Vagina (tissue), 2 donors: ENCODE measurements around the gene ROR1. TPM values are rescaled to one million over a fixed set of nuclear protein-coding genes. Genes with fewer than 3 reads are reported as not detected.

ENCODE experiments used
- DNase-seq, 2 donors: peaks; one replicate each; pipeline ENCODE4 v3.0.0-alpha.2; 2017; ENCODE audit errors: extremely low spot score in 2 of 2
- H3K27ac ChIP-seq: fragments of 200-600 bp; sonication (generic); one replicate; pipeline ENCODE4 v1.5.1; 2019
- H3K27me3 ChIP-seq: fragments of 200-600 bp; sonication (generic); one replicate; pipeline ENCODE4 v1.5.1; 2019
- H3K36me3 ChIP-seq, 2 donors: fragments of 200-600 bp; sonication (generic); one replicate each; pipeline ENCODE4 v1.5.1; 2017 to 2019
- H3K4me1 ChIP-seq: fragments of 200-600 bp; sonication (generic); one replicate; pipeline ENCODE4 v1.5.1; 2019
- H3K4me3 ChIP-seq, 2 donors: fragments of 200-600 bp; sonication (generic); 1 replicate in 1 of 2; 2 replicates in 1 of 2; pipeline ENCODE4 v1.5.1; 2016 to 2019
- H3K9me3 ChIP-seq: fragments of 200-600 bp; sonication (generic); one replicate; pipeline ENCODE4 v1.5.1; 2019
- POLR2A ChIP-seq, 2 donors: fragments of 450-650 bp; IDR thresholded peaks; one replicate each; pipeline ENCODE4 v1.6.1; 2017; ENCODE audit warnings: antibody characterized with exemption in 2 of 2, mild to moderate bottlenecking in 2 of 2, moderate library complexity in 2 of 2
- POLR2AphosphoS5 ChIP-seq, 2 donors: sonication (generic); formaldehyde crosslinking; IDR thresholded peaks; one replicate each; pipeline ENCODE4 v1.9.0; 2017; ENCODE audit warnings: antibody characterized with exemption in 2 of 2, mild to moderate bottlenecking in 2 of 2, low read depth in 1 of 2; ENCODE audit not compliant: insufficient read depth in 1 of 2
- intact Hi-C: fragments of 100-400 bp; cut with DNase I; formaldehyde crosslinking; loops from one replicate; pipeline ENCODE4 v1.15.1; 2023
- total RNA-seq: library from RNA; depleted of rRNA; stranded (reverse); fragments of >200 nt; gene quantifications from one replicate; pipeline ENCODE4 v1.2.3, GENCODE V29; 2016
- TF ChIP-seq, protein P1 (sequence below), 3 experiments: fragments of 450-650 bp in 2 of 3; fragments of 200-600 bp in 1 of 3; sonication (generic) in 1 of 3; IDR thresholded peaks; one replicate each; pipeline ENCODE4 v1.5.1; 2017 to 2019; ENCODE audit warnings: antibody characterized with exemption in 3 of 3, mild to moderate bottlenecking in 2 of 3, moderate library complexity in 2 of 3

Gene ROR1
- total RNA-seq, 1 donor from 2014 or later: 11.0 TPM

- TF ChIP-seq POLR2AphosphoS5 (IDR thresholded peaks at IDR 0.05; ENCODE audit: insufficient read depth in 1 of 2, low read depth in 1 of 2): no peak
- TF ChIP-seq POLR2A (IDR thresholded peaks at IDR 0.05): no peak
- TF ChIP-seq, protein P1, sequence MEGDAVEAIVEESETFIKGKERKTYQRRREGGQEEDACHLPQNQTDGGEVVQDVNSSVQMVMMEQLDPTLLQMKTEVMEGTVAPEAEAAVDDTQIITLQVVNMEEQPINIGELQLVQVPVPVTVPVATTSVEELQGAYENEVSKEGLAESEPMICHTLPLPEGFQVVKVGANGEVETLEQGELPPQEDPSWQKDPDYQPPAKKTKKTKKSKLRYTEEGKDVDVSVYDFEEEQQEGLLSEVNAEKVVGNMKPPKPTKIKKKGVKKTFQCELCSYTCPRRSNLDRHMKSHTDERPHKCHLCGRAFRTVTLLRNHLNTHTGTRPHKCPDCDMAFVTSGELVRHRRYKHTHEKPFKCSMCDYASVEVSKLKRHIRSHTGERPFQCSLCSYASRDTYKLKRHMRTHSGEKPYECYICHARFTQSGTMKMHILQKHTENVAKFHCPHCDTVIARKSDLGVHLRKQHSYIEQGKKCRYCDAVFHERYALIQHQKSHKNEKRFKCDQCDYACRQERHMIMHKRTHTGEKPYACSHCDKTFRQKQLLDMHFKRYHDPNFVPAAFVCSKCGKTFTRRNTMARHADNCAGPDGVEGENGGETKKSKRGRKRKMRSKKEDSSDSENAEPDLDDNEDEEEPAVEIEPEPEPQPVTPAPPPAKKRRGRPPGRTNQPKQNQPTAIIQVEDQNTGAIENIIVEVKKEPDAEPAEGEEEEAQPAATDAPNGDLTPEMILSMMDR (IDR thresholded peaks at IDR 0.05): no peak
- DNase-seq: no peak
- Histone ChIP-seq H3K4me1 (no peaks in the 10 kb centered on the region), H3K36me3 (no peaks in the 10 kb centered on the region), H3K27me3 (no peaks in the 10 kb centered on the region), H3K9me3 (no peaks in the 10 kb centered on the region), H3K27ac (no peak overlapping the region), H3K4me3 (no peak overlapping the region)
- intact Hi-C loops: no loop called here
Measured at GRCh38 chr1:64006276-64007051, 232.6 kb downstream of the ROR1 start.

DNA sequence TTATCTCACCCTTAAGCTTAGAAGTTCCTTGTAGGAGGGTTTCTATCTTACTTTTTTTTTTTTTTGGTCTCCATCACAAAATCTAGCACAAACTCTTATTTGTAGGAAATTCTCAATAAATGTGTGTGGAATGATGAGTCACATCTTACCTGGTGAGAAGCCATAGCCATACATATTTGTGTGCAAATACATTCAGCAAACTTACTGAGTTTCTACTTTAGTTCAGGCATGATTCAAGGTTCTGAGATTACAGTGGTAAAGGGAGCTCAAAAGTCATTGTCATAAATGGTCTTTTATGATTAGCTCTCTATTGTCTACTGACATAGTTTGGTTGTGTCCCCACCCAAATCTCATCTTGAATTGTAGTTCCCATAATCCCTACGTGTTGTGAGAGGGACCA, 236.5 kb downstream of the ROR1 start:
- H3K36me3 ChIP-seq: no peaks in the 10 kb centered on the region
- no peak overlapping the region for H3K4me3 ChIP-seq
- intact Hi-C loops: no loop called here
- no peak overlapping the region for H3K27ac ChIP-seq
- no peak for TF ChIP-seq POLR2AphosphoS5 (IDR thresholded peaks at IDR 0.05; ENCODE audit: insufficient read depth in 1 of 2, low read depth in 1 of 2)
- TF ChIP-seq POLR2A (IDR thresholded peaks at IDR 0.05): no peak
- TF ChIP-seq, protein P1 (IDR thresholded peaks at IDR 0.05): no peak
- DNase-seq: no peak
- H3K27me3 ChIP-seq: no peaks in the 10 kb centered on the region
- H3K4me1 ChIP-seq: no peaks in the 10 kb centered on the region
- no peaks in the 10 kb centered on the region for H3K9me3 ChIP-seq

DNA sequence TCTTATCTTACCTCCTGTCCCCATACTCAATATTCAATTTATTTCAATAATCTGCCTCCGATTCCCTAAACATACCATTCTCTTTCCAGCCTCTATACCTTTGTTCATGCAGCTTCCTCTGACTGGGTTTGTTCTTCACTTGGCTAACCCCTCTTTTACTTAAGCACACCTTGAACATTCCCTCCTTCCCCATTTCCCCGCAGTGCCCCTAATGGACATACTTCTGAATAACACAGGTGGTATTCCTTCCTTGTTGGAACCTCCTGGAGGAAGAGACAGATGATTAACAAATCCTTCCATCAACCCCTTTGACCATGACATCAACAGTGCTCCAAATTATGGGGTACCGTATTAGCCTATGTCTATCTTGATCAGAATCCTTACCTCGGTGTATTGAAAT, 239.6 kb downstream of the ROR1 start:
- Histone ChIP-seq H3K27me3 (no peaks in the 10 kb centered on the region), H3K4me1 (no peaks in the 10 kb centered on the region), H3K36me3 (no peaks in the 10 kb centered on the region), H3K9me3 (no peaks in the 10 kb centered on the region), H3K4me3 (no peak overlapping the region), H3K27ac (no peak overlapping the region)
- intact Hi-C loops: no loop called here
- DNase-seq: no peak
- no peak for TF ChIP-seq POLR2AphosphoS5 (IDR thresholded peaks at IDR 0.05; ENCODE audit: insufficient read depth in 1 of 2, low read depth in 1 of 2)
- TF ChIP-seq, protein P1 (IDR thresholded peaks at IDR 0.05): no peak
- no peak for TF ChIP-seq POLR2A (IDR thresholded peaks at IDR 0.05)

GRCh38 chr1:64019818-64020217, 246.0 kb downstream of the ROR1 start:
- Histone ChIP-seq H3K4me3 (peak overlapping the region; percentile 8 to 13), H3K9me3 (no peaks in the 10 kb centered on the region), H3K36me3 (no peaks in the 10 kb centered on the region), H3K27me3 (no peaks in the 10 kb centered on the region), H3K4me1 (no peaks in the 10 kb centered on the region), H3K27ac (peak overlapping the region; percentile 2)
- intact Hi-C loops: loop anchor here (5.0 kb wide), 1 partner anchor 53 kb away; no protein-coding TSS in a partner anchor
- TF ChIP-seq POLR2AphosphoS5 (IDR thresholded peaks at IDR 0.05; ENCODE audit: insufficient read depth in 1 of 2, low read depth in 1 of 2): peak in 1 of 2 donors; percentile 46
- no peak for TF ChIP-seq POLR2A (IDR thresholded peaks at IDR 0.05)
- DNase-seq: no peak

GRCh38 chr1:64021066-64021465, 247.2 kb downstream of the ROR1 start:
- no peaks in the 10 kb centered on the region for H3K36me3 ChIP-seq
- H3K27ac ChIP-seq: no peak overlapping the region
- no peak overlapping the region for H3K4me3 ChIP-seq
- no peaks in the 10 kb centered on the region for H3K9me3 ChIP-seq
- no peaks in the 10 kb centered on the region for H3K27me3 ChIP-seq
- TF ChIP-seq POLR2A (IDR thresholded peaks at IDR 0.05) (no peak), POLR2AphosphoS5 (IDR thresholded peaks at IDR 0.05; ENCODE audit: insufficient read depth in 1 of 2, low read depth in 1 of 2) (no peak)
- TF ChIP-seq, protein P1 (IDR thresholded peaks at IDR 0.05): no peak
- H3K4me1 ChIP-seq: no peaks in the 10 kb centered on the region
- no peak for DNase-seq
- intact Hi-C loops: loop anchor here (5.0 kb wide), 1 partner anchor 54 kb away; no protein-coding TSS in a partner anchor
